RKO (cell line): Measurements from ENCODE around the gene MPP1.
"Not testable (repeated sequence)": the region's sequence is repeated elsewhere in the genome, so short reads cannot be mapped to it uniquely, and the experiment has no call there.

Experiments used
- DNase-seq: peaks from one replicate; pipeline ENCODE4 v3.0.0-alpha.2; 2016; ENCODE audit warnings: low spot score

Gene MPP1

DNA sequence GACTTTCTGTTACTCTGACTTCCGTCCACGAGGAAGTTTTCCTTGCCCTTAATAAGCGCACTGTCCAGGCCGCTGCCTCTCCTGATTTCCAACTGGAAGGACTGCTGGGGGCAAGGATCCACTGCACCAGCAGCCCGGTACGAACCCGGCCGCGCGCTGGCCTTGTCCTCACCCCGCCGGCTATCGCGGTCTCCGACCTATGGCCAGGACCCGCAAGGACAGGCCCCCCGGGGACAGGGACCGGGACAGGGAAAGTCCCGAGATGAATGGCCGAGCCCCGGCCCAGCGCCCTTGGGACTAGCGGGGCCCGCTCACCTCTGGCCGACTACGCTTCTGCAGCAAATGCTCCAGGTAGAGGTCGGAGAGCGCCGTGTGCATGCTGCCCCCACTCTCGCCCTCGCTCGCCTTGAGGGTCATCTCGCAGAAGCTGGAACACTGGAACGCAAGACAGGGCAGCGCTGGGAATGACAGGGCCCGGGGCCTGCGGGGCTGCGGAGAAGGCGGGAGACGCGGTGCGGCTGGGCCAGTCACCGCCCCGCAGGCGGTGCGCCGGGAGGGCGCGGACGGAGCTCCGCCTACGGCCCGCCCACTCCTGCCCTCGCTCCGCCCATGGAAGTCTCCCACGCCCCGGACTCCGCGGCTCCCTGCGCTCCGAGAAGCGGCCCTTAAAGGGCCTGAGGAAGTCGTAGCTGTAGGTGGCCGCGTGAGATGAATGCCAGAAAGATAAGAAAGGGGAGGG lies at the start of gene MPP1:
TSS of gene MPP1 (minus strand) at position 529 of the 739 bp plus-strand sequence. CDS start at position 417, 112 bp downstream.
- DNase-seq: no peak

DNA sequence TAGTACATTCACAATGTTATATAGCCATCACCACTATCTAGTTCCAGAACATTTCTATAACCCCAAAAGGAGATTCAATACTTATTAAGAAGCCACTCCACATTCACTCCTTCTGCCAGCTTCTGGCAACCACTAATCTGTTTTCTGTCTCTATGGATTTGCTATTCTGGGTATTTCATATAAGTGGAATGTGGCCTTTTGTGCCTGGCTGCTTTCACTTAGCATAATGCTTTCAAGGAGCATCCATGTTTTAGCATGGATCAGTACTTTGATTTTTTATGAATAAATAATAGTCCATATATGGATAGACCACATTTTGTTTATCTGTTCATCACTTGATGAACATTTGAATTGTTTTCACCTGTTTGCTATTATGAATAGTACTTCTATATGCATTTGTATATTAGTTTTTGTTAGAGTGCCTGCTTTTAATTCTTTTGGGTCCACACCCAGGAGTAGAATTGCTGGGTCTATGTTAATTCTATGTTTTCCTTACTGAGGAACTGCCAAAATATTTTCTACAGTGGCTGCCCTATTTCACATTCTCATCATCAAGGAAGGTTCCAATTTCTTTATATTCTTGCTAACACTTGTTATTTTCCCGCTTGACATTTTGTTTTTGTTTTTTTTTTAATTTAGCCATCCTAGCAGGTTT lies 45.8 kb upstream of the MPP1 start:
- no peak for DNase-seq

DNA sequence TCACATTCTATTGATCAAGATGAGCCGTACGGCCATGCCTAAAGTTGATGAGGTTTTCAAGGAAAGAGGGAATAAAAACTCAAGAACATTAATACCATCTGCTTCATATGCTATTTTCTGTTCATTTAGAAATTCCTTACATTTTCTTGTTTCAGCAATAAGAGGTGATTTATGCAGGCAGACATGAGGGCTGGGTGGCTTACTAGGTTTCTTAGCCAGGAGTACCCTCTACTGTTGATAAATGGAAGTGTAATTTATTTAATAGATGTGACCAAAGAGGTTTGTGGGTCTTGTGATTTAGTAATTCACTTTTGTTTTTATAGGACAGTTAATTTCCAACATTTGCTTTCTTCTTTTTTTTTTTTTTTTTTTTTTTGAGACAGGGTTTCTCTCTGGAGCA lies 35.6 kb upstream of the MPP1 start:
- DNase-seq: peak; percentile 34

DNA sequence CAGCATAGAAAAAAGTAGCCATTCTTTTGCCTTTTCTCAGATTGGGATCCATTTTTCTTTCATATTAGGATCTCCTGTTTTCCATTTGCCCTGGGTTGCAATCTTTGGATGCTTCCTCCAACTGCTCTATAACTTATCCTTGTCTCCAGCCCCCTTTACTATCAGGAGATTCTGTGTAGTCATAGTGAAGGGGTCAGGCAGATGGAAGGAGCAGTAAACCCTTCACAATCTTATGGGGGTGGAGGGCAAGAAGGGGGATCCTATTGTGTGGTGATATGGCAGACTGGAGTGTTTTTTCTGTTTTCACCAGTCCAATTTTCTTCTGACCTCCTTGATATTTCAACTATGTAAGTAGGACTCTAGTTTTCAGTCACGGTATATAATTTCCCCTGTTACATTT lies 30.9 kb upstream of the MPP1 start:
- DNase-seq: no peak

DNA sequence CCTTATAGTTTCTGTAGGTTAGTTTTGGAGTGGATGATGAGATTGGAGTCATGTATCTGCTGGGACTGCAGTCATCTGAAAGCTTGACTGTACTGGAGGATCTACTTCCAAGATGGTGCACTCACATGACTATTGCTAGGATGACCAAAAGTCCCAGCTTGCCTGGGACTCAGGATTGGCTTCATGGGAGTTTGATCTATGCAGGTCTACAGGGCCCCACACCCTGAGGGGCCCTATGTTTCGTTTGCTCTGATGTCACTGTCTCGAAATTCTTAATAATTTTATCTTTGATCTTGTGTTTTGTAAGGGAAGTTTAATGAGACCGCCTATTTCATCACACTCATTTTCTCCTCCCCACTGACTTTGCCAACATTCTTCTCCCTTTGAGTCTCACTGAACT lies 29.3 kb upstream of the MPP1 start, which contains the start of gene SMIM9:
TSS of gene SMIM9 (minus strand) at position 101 of the 400 bp plus-strand sequence. CDS start 3,806 bp downstream, outside the sequence.
- no peak for DNase-seq

DNA sequence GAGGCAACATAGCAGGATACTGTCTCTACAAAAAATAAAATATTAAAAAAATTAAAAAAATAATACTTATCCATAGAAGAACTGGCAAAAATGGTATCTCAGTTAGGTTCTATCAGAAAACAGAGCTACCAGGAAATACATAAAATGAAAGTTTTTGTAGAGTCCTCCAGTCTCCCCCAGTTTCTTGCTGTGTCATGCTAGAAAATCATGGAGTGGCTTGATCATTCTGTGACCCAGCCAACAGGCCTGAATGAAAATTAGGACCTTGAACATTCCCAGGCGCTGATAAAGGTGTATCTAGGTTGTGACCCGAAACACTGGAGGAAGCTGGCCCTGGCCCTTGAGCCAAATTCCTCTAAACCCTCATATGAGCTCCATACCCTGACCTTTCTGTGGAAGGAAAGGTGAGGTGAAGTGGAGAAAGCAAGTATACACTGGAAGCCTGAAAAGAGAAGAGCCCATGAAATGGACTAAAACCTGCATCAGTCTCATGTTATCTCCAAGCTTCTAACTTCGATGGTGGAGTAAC lies 28.5 kb upstream of the MPP1 start:
- no peak for DNase-seq

DNA sequence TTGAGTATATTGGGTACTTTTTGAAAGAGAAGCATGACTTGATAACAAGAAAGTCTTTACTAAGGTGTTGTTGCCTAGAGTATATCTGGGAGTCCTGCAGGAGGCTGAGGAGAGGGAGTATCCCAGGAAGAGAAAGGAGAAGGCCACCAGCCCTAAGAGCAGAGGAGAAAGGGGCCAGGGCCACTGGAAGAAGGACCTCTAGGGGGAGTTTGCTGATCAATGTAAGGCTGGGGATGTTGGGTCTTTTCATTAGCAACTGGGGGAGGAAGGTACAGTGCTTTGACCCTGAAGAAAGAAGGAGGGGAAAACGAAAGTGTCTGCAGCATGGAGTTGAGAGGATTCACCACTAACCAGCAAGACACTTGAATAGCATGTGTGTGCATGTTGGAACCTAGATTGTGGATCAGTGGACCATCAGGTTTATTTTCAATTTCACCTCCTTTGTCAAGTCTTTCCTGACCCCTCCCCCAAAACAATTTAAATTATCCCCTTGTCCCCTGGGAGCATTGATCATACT lies 24.7 kb upstream of the MPP1 start:
- DNase-seq: no peak

DNA sequence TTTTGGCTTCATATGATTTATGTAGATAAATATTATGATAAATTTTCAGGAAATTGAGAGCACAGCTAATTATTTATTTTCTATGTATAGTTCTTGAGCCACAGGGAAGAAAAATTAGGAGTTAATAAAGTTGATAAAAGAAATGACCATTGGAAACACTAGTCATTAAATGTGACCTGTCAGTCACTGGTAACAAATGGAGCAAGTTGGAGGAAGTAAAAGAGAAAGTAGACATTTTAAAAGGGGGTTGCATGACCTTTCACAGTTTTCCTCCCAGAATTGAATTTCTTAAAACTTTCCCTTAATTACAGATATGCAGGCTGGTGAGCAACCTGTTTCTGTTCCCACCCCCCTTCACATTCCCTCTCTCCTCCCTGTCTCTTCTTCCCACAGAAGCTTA lies 23.8 kb upstream of the MPP1 start:
- DNase-seq: no peak

DNA sequence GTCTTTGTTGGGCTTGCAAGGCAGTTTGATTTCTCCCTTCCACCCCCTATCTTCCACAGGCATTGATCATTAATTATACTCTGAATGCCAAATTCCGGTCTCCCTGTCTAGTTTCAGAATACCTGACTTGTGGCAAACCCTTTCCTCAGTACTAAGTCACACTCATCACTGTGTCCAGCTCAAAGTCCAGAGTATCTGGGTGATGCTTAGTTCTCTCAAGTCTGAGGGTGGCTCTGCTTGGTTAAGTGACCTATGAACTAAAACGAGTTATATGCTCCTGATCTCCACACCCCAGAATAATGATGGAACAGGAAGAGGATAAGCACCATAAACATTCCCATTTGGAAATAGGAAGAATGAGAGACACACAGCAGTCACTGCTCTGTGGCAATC lies 22.7 kb upstream of the MPP1 start:
- no peak for DNase-seq

DNA sequence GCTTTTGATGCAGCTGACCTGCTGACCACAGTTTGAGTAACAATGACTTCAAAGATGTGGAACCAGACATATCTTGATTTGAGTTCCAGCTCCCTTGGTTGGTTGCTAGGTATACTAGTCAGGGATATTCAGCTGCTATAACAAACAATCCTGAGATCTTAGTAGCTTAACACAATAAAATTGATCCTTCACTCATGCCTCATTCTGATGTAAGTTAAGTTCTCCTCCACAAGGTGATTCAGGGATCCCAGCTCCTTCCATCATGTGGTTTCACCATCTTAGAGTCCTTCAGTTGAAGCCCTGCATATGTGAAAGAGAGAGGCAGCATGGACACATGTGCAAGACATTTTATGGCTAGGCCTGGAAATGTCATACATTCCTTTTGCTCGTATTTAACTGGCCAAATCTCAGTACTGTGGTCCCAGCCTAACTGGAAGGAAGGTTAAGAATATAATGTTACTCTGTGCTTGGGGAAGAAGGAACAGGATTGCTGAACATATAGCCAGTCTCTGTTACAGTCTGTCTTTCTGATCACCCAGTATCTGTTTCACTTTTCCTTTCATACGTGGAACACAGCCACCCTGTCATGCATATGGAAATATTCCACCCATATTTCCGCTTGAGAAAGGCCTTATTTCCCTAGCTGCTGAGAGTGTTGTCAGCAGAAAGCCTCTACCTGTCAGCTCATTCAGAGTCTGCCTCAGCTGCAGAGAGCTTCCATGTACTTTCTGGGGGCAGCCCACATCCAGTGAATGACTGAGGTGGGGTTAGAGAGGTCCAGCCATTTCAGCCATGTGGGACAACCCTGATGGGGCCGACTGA lies 22.1 kb upstream of the MPP1 start:
- no peak for DNase-seq

DNA sequence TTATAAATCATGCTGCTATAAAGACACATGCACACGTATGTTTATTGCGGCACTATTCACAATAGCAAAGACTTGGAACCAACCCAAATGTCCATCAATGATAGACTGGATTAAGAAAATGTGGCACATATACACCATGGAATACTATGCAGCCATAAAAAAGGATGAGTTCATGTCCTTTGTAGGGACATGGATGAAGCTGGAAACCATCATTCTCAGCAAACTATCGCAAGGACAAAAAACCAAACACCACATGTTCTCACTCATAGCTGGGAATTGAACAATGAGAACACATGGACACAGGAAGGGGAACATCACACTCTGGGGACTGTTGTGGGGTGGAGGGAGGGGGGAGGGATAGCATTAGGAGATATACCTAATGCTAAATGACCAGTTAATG lies 20.3 kb upstream of the MPP1 start:
- not testable (repeated sequence) for DNase-seq

DNA sequence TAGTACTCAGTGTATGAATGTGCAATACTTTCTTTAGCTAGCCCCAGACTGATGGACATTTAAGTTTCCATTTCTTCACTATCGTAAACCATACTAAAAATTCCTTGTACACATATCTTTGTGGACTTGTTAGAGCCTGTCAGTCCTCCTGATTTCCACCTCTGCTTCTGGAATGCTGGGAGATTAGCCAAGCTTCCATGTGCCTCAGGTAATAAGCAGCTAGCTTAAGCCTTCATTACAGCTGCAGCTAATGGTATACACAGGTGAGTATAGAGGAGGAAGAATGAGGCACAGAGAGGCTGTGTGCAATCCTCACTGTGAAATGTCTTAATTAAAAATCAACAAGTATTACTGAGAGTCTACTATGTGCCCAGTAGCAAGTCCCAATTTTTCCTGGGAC lies 19.4 kb upstream of the MPP1 start:
- DNase-seq: no peak

DNA sequence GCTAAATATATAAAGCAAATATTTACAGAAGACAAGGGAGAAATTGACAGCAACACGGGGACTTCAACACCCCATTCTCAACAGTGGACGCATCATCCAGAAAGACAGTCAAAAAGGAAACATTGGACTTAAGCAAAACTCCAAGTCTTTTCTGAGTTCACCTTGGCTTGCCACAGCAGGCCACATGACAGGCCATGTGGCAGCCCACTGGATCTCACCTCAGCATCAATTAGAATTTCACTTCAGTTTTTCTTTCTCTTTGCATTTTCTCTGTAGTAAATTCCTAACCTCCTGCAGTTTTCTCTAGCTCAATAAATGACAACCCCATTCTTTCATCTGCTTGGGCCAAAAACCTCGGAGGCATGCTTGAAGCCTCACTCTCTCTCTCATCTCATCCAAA lies 16.7 kb upstream of the MPP1 start:
- DNase-seq: no peak

DNA sequence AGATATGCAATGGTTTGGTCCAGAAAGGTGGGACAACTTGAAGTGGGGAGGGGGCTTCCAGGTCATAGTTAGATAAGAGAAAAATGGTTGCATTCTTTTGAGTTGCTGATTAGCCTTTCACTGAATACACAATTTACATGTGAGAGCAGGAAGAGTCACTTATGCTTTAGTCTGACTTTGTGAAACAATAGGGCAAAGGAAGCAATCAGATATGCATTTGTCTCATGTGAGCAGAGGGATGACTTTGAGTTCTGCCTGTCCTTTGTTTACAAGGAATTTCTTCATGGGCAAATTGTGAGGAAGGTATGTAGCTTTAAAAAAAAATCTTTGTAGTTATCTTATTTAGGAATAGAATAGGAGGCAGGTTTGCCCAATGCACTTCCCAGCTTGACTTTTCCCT lies 16.2 kb upstream of the MPP1 start:
- DNase-seq: no peak

DNA sequence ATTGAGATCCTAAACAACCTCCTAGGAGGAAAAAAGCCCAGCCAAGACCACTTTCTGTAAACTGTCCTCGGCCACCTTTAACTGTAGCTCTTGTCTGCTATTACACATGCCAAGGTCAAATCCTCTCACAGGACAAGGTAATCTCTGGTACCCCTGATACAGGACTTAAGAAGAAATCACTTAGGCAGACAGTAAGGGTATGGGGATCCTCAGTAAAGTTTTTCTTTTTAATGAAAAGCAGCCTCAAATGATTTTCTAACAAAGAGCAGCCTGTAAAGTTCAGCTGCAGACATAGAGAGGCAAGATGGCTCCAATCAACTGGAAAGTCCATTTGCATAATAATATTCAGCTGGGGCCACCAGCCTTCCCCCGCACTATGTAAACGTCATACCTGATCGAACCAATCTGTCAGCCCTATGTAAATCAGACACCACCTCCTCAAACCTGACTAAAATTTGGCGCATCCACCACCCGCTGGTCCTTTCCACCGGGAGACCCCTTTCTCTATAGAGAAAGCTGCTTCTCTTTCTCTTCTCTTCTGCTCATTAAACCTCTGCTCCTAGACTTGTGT lies 14.6 kb upstream of the MPP1 start:
- DNase-seq: no peak

DNA sequence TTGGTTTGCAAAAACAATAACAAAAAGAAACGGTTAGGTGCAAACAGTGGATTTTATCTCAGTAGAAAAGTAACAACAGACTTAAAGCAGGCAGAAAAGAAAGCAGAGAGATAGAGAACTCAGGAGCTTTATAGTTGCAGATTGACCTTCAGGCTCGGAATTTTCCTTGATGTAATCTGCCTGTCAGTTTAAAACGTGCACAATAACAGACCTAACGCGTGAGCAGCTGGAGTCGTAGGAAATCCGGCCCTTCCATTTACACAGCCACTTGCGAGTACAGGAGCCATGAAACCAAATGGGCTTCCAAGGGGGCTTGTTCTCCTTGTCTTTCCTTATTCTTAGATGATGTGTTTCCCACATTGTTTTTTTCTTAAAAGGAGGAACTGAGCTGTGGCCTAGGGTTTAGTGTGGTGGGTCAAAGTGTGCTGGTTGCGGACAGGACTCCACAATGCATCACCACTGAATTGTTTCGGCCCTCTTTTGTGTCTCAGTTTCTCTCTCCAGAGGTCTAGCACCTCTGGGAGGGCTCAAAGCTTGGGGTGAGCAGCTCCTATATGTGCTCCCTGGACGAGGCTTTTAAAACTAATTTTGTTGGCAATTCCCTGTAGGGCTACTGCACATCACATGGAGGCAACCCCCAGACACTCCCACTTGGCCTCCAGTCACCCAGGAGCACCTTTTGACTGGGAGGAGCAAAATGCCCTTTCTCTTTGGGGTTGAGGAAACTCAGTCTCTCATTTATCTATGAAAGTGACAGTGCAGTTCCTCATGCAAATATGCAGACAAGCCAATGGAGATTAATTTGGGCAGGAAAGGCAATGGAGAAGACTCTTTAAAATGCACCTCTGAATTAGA lies 13.9 kb upstream of the MPP1 start:
- DNase-seq: no peak

DNA sequence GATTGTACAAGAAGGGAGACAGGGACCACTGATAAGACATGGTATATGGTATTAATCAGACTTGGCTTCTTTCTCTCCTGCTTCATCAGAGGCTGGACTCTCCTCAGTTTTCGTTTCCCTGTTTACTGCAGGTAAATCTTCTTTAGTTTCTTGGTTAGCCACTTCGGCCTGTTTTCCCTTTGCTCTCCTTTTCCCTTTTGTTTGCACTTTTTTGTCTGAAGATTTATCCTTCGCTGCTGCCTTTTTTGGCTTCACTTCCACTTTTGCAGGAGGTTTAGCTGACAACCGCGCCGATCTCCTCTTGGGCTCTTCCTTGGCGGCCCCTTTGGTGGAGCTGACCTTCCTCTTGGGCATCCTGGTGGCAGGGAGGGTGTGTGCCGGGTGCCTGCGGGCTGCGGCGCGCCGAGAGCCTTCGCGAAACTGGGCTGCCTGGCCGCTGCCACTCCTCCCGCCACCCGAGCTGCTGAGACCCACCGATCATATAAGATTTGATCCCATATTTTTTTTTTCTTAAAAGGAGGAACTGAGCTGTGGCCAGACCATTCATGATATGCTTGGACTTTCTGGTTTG lies 11.8 kb upstream of the MPP1 start:
- DNase-seq: not testable (repeated sequence)

DNA sequence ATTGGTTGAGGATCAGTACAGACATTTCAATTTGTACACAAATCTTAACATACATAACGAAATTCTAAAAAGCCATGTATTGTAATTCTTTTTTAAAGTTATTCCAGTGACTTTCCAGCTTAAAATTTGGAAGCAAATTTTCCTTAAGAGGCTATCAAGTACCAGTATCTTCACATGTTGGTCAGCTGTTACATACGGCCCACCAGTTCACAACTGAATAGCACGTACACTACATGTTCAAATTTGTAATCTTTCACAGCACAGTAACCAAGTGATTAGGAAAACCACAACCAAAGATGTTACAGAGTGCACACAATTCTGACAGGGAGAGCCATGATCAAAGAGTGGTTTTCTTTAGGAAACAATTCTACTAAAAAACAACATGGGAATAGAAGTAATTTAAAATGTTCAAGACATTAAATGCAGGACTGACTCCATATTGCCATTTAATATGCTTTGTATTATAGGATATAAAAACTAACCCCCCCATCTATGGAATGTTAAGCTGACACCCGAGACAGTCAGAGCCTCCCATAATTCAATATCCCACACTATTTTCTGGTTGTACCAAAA lies 11.1 kb upstream of the MPP1 start:
- DNase-seq: not testable (repeated sequence)

DNA sequence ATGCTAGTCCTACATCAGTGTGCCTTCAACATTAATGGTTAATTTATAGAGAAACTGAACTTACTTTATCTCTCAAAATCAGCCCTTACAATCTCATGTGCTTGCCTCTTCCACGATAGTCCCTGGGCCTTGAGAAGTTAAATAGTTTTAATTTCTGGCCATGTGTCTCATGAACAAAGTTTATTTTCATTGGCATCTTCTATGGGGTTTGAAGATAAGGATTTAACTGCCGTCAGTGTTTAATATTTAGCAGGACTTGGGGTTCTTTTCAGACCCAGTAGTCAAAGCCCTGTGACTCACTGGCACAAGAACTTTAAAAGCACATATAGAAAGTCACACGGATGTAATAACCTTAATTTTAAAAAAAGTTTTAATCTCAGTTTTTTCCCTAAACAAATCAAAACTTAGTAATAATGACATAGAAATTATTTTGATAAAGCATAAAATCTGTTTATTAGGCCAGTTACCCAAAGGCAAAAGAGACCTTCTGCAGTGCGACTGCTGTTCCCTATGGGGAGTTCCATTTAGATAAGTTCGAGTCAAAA lies 10.1 kb upstream of the MPP1 start:
- no peak for DNase-seq

DNA sequence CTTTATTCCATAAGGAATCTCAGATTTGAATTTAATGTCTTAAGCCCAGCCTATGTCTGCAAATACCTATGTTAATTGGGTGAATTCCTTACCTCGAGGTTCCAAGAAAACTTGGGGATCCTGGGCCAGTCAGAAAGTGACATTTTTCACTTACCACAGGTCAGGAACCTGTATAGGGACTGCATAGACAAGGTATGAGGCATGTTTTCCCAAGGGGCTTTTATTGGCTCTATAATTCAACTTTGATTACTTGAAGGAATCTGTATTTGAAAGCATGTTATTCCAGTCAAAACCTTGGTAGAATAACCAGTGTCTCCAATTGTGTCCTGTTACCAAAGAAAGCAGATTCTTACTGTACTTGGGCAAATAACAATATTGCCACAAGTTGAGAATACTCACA lies 8.5 kb upstream of the MPP1 start:
- DNase-seq: no peak
